Parathyroid adenoma (tissue), 2 donors: ENCODE data around the gene XIRP1.

ENCODE experiments used
- H2AFZ ChIP-seq: fragments of 300-600 bp; sonication (generic); one replicate; pipeline ENCODE4 v1.7.0; 2017; ENCODE audit warnings: antibody characterized with exemption, mild to moderate bottlenecking
- H3K27ac ChIP-seq: fragments of 300-600 bp; sonication (generic); one replicate; pipeline ENCODE4 v1.7.0; 2017
- H3K27me3 ChIP-seq: fragments of 300-600 bp; sonication (generic); one replicate; pipeline ENCODE4 v1.7.0; 2017; ENCODE audit warnings: low read length; ENCODE audit not compliant: control insufficient read depth, insufficient read depth
- H3K36me3 ChIP-seq: fragments of 300-600 bp; sonication (generic); one replicate; pipeline ENCODE4 v1.7.0; 2017; ENCODE audit warnings: low read length; ENCODE audit not compliant: control insufficient read depth, insufficient read depth
- H3K4me1 ChIP-seq: fragments of 300-600 bp; sonication (generic); one replicate; pipeline ENCODE4 v1.7.0; 2017; ENCODE audit warnings: control low read depth
- H3K4me2 ChIP-seq: fragments of 300-600 bp; sonication (generic); one replicate; pipeline ENCODE4 v1.7.0; 2017; ENCODE audit warnings: low read length
- H3K4me3 ChIP-seq: fragments of 300-600 bp; sonication (generic); one replicate; pipeline ENCODE4 v1.7.0; 2017; ENCODE audit warnings: low read depth, low read length
- H3K79me2 ChIP-seq: fragments of 300-600 bp; sonication (generic); one replicate; pipeline ENCODE4 v1.7.0; 2017; ENCODE audit warnings: control low read depth
- H3K9ac ChIP-seq: fragments of 300-600 bp; sonication (generic); one replicate; pipeline ENCODE4 v1.7.0; 2017; ENCODE audit warnings: mild to moderate bottlenecking
- H3K9me3 ChIP-seq: fragments of 300-600 bp; sonication (generic); one replicate; pipeline ENCODE4 v1.7.0; 2017; ENCODE audit warnings: low read length; ENCODE audit not compliant: control insufficient read depth
- TF ChIP-seq, protein P1 (sequence below): fragments of 300-600 bp; sonication (generic); IDR thresholded peaks from one replicate; pipeline ENCODE4 v1.7.0; 2017; ENCODE audit warnings: antibody characterized with exemption, mild to moderate bottlenecking
- donor health status: primary hyperparathyroidism.

The XIRP1 gene

GRCh38 chr3:39216176-39216790 is 23.9 kb upstream of the XIRP1 start:
- Histone ChIP-seq H3K79me2 (no peaks in the 10 kb centered on the region), H3K4me2 (no peak overlapping the region), H3K9me3 (no peaks in the 10 kb centered on the region), H3K36me3 (no peaks in the 10 kb centered on the region), H3K4me3 (no peak overlapping the region), H3K4me1 (no peaks in the 10 kb centered on the region), H2AFZ (no peak overlapping the region), H3K9ac (no peak overlapping the region), H3K27me3 (no peaks in the 10 kb centered on the region), H3K27ac (no peak overlapping the region)
- TF ChIP-seq, protein P1, sequence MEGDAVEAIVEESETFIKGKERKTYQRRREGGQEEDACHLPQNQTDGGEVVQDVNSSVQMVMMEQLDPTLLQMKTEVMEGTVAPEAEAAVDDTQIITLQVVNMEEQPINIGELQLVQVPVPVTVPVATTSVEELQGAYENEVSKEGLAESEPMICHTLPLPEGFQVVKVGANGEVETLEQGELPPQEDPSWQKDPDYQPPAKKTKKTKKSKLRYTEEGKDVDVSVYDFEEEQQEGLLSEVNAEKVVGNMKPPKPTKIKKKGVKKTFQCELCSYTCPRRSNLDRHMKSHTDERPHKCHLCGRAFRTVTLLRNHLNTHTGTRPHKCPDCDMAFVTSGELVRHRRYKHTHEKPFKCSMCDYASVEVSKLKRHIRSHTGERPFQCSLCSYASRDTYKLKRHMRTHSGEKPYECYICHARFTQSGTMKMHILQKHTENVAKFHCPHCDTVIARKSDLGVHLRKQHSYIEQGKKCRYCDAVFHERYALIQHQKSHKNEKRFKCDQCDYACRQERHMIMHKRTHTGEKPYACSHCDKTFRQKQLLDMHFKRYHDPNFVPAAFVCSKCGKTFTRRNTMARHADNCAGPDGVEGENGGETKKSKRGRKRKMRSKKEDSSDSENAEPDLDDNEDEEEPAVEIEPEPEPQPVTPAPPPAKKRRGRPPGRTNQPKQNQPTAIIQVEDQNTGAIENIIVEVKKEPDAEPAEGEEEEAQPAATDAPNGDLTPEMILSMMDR: no peak

DNA sequence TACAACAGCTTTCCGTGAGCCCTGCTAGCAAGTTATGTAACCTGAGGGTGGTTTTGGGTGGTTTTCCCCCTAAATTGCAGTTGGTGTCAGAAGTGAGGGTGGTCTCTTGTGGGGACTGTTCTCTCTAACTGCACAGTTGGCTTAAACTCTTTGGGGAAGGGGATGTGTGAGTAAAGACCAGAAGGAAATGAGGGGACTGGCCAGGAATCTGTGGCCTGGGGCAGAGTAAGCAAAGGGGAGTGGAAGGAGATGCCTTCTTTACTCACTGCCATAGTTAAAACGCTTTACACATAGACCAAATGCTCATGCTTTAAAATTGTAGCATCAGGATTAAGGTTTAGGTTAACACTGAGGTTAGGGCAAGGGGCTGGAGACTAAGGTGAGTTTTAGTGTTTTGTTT is 21.2 kb upstream of the XIRP1 start:
- Histone ChIP-seq H3K9me3 (no peaks in the 10 kb centered on the region), H3K79me2 (no peaks in the 10 kb centered on the region), H3K9ac (no peak overlapping the region), H3K4me3 (no peak overlapping the region), H3K27ac (no peak overlapping the region), H3K4me1 (no peaks in the 10 kb centered on the region), H2AFZ (no peak overlapping the region), H3K36me3 (no peaks in the 10 kb centered on the region), H3K4me2 (no peak overlapping the region), H3K27me3 (no peaks in the 10 kb centered on the region)
- TF ChIP-seq, protein P1: no peak

DNA sequence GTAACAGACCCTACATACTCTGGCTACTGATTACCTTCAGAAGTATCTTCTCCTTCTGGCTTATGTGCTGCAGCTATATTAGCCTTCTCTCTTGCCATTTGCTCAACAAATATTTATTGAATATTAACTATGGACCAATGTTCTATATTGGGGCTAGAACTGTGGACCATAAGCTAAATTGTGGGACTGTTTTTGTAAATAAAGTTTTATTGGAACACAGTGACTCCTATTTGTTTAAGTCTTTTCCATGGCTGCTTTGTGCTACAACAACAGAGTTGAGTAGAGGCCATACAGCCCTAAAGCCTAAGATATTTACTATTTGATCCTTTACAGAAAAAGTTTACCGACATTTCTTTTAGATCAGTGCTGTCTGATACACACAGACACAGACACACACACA is 20.3 kb upstream of the XIRP1 start:
- TF ChIP-seq, protein P1: no peak
- H3K27me3 ChIP-seq: no peaks in the 10 kb centered on the region
- no peaks in the 10 kb centered on the region for H3K79me2 ChIP-seq
- no peak overlapping the region for H3K9ac ChIP-seq
- H2AFZ ChIP-seq: no peak overlapping the region
- H3K36me3 ChIP-seq: no peaks in the 10 kb centered on the region
- H3K27ac ChIP-seq: no peak overlapping the region
- no peaks in the 10 kb centered on the region for H3K4me1 ChIP-seq
- H3K4me2 ChIP-seq: no peak overlapping the region
- no peak overlapping the region for H3K4me3 ChIP-seq
- H3K9me3 ChIP-seq: no peaks in the 10 kb centered on the region

DNA sequence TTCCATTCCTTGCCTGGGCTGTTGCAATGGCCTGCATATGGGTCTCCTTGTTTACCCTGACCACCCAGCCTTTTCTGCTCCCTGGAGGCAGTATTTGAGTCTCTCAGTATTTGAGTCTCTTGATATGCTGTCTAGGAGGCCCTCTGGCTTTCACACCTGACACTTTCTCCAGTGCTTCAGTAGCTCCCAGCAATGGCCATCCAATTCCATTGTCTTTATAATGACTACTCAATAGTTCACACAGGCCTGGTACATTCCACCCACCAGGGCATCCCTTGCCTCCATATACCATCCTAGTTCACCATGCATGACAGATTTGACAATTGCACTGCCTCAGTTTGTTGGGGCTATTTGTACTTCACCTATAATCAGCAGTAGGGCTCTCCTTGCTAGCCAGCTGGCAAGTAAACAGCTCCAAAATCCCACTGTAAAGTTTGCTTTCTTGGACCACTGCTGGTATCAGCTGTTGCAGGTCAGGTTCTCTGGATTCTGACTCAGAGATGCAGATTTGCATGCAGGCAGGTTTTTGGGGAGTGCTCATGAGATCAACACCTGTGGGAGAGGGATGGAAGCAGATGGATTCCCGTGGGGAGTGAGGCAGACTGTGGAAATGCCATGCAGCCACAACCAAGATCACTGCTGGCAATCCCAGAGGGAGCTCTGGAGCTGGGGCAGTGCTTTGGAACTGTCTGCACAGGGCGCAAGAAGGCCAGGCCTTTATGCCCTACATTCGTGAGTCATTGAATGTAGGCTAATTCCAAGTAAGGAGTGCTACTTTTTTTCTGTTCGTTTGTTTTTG is 19.1 kb upstream of the XIRP1 start:
- H3K27me3 ChIP-seq: no peaks in the 10 kb centered on the region
- H3K4me2 ChIP-seq: no peak overlapping the region
- H2AFZ ChIP-seq: no peak overlapping the region
- no peaks in the 10 kb centered on the region for H3K9me3 ChIP-seq
- H3K9ac ChIP-seq: no peak overlapping the region
- H3K79me2 ChIP-seq: no peaks in the 10 kb centered on the region
- TF ChIP-seq, protein P1: no peak
- H3K4me3 ChIP-seq: no peak overlapping the region
- no peaks in the 10 kb centered on the region for H3K4me1 ChIP-seq
- H3K27ac ChIP-seq: no peak overlapping the region
- H3K36me3 ChIP-seq: no peaks in the 10 kb centered on the region
